ELR (cell line): ENCODE data around the gene MAU2.
A peak's percentile ranks its signal among the peaks of the same experiment; 100 is the strongest.

Source experiments
- DNase-seq: peaks from one replicate; pipeline ENCODE4 v3.0.0-alpha.2; 2015; ENCODE audit warnings: low read depth

MAU2 gene, protein sequence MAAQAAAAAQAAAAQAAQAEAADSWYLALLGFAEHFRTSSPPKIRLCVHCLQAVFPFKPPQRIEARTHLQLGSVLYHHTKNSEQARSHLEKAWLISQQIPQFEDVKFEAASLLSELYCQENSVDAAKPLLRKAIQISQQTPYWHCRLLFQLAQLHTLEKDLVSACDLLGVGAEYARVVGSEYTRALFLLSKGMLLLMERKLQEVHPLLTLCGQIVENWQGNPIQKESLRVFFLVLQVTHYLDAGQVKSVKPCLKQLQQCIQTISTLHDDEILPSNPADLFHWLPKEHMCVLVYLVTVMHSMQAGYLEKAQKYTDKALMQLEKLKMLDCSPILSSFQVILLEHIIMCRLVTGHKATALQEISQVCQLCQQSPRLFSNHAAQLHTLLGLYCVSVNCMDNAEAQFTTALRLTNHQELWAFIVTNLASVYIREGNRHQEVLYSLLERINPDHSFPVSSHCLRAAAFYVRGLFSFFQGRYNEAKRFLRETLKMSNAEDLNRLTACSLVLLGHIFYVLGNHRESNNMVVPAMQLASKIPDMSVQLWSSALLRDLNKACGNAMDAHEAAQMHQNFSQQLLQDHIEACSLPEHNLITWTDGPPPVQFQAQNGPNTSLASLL

DNA sequence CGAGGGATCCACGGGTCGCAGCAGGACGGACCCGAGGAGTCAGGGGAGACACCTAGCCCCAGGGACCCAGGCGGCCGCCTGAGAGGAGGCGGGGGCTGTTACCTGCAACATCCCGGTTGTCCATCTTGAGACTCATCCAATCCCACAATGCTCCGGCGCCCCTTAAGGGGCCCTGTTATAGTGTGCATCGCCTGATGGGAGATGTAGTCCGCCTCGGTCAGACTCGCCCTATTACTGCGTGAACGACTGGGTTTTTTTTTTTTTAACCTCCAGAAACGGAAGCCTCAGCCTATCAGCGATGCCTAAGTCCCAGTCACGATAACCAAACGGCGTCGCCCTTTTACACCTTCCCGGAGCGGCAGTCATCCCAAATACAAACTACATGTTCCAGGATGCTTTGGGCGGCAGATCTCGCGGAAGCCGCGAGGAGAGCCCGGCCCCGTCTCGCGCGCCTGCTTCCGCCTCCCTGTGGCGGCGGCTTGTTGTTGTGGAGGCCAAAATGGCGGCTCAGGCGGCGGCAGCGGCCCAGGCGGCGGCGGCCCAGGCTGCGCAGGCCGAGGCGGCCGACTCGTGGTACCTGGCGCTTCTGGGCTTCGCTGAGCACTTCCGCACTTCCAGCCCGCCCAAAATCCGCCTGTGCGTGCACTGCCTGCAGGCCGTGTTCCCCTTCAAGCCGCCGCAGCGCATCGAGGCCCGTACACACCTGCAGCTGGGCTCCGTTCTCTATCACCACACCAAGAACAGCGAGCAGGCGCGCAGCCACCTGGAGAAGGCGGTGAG, at the start of gene MAU2, which contains the start of gene SUGP1:
Gene MAU2 (plus strand): TSS at position 469 of the 780 bp plus-strand sequence. CDS start 31 bp downstream, at position 500.
Gene SUGP1 (minus strand): TSS at position 149 of the 780 bp plus-strand sequence. CDS start 13 bp downstream, at position 136.
- peak; percentile 95 for DNase-seq

DNA sequence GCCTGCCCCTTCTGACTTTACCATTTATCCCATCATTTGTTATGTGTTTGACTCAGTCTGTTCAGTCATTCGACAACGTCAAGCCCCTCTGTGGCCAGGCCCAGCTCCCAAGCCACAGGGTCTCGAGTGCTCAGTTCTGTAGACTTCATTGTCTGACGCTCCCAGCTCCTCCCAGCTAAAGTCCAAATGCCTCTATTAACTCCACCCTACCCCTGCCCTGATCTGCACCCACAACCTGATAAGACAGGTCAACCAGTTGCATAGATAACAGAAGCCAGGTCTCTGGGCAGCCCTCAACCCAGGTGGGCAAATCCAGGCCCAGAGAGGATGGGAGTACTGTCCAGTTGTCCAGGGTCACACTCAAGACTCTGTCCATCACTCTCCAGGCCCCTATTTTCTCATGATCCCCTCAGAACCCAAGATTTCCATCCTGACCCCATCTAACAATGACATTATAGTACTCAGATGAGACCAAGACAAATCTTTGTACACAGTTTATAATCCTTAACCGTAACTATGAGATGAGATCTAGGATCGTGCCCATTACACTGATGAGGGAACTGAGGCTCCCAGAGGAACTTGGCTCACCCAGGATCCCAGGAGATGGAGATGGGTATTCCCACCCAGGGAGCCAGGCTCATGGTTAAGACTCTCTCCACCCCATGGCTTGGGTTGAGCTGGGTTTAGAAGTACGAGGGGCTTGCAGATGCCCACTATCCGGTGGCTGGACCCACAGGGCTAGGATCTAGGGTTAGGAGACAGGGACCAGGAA, 48.6 kb upstream of the MAU2 start:
- no peak for DNase-seq

DNA sequence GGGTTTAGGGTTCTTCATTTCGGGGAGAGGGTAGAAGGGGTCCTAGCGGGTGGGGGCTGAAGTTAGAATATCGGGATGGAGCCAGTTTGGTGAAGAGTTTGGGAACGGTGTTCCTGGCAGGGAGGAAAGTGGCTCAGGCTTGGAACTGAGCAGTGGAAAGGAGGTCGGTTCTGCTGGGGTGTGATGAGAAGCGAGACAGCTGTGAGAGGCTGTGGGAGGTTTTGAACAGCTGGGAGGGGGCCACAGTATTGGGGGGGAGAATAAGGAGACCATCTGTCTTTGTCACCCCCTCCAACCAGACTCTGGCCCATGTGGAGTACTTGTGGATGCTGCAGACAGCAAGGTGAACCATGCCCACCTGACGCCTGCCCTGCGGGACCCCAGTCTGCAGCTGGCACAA, 46.5 kb upstream of the MAU2 start:
- DNase-seq, result no peak

DNA sequence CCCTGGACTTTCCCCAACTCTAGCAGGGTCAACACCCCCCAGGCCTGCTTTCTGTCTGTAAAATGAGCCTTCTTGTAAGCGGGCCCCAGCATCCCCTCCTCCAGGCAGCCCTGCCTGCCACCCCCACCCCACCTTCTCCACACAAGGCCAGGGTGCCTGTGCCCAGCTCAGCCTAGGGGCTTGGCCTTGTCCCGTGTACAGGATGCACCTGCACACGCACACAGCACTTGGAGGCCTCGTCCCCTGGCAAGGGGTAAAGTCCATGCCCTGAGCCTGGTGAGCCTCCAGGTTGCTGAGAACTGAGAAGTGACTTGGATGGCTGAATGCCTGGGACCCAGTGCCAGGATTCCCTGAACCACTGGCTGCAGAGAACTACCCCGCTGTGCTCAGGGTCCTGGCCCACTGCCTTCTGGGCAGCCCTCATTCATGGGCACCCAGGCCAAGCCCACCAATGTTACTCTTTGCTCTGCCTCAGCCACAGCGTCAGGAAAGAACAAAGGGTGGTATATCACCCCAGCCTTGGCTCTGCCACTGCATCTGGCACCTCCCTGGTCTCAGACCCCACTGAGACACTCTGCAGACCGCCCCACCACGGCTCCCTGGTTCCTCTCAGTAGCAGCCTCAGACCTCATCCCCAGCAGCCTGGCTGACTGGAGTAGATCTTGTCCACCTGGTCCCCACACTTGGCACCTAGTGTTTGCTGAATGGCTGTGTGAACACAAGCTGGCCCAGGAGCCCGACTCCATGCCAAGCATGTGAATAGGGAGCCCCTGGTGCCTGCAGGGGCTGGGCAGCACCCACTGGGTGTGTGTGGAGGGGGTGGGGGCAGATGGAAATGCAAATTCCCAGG, 45.7 kb upstream of the MAU2 start:
- DNase-seq, result no peak

DNA sequence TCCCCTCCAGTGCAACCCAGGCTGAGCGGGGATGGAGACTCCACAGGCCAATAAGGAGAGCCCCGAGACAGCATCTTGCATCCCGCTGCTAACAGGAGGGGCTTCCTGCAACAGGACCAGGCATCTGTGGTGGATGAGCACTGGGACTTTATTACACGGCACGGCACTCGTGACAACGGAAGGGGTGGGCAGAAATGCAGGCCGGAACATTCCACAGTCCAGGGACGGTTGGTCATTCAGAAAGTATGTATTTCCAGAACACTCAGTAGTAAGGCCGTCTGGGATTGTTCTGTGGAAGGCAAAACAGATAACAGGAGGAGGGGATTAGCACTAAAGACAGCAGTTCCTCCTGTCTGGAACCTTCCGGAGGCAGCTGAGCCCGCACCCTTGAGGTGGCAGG, 44.2 kb upstream of the MAU2 start:
- DNase-seq, result peak; percentile 49

DNA sequence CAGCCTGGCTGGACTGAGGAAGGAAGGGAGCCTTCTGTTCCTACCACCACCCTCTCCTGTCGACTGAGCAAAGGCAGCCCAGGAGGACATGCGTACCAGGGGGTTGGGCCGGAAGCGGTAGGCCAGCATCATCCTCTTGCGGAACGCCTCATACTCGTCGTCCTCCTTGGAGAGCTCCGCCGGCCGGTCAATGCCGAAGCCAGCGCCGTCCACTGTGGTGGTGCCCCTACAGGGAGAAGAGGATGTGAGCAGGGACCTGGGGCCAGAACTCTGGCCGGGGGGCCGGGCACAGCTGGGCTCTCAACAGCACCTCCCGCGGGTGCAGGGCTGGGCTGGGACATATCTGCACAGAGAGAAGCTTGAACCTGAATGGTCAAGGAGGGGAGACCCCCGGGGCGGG, 43.8 kb upstream of the MAU2 start:
- no peak for DNase-seq

DNA sequence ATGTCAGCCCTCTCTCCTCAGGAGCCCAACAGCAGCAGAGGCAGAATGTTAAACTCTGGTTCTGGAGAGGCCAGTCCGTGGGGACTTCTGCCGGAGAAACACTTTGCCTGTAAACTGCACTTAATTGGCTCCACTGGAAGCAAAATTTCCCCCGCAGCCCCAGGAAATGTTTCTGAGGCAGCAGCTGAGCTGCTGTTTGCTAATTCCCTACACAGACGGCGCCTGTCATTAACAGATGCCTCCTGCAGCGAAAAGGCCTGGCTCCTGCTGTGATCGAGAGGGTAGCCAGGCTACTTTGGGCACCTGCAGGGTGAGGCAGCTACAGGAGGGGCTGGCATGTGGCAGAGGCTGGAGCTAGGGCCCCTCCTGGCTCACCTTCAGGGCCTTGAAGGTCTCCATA, 42.3 kb upstream of the MAU2 start:
- DNase-seq, result no peak

DNA sequence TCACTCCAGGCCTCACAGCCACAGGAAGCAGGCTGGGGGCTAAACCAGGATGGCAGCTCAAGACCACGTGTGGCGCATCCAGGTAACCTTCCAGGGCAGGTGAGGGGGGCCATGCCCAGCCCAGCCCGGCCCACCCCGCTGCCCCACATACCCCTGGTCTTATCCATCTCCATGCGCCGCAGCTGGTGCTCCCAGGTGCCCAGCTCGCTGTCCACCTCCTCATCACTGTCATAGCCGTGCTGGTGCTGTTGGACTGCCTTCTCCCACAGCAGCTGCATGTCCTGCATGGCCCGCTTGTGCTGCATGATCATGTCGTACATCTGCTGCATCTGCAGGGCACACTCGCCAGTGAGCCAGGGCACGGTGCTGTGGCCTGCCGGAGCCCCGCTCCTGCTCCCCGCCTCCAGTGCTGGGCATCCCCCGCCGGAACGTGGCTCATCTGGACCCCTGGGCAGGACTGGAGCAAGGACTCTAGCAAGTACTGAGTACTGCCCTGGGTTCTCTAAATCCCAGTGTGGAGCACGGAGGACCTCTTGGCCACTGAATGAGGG, 41.5 kb upstream of the MAU2 start:
- DNase-seq, result no peak

DNA sequence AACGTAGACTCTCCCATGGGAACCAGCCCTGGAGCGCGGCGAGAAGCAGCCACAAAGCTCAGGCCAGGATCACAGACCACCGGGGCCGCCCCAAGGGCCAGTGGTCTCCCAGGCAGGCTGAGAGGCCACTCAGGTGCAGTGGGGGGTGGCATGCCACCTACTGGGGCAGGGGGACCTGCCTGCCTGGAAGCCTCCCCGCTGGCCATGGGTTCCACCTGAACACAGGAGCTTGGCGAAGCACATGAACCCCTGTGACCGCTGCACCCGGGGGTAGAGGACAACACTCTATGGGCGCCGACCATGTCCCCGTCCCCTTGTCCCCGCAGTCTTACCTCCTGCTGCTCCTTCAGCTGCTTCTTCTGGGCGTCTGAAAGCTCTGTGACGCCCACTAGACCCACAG, 40.8 kb upstream of the MAU2 start:
- no peak for DNase-seq

DNA sequence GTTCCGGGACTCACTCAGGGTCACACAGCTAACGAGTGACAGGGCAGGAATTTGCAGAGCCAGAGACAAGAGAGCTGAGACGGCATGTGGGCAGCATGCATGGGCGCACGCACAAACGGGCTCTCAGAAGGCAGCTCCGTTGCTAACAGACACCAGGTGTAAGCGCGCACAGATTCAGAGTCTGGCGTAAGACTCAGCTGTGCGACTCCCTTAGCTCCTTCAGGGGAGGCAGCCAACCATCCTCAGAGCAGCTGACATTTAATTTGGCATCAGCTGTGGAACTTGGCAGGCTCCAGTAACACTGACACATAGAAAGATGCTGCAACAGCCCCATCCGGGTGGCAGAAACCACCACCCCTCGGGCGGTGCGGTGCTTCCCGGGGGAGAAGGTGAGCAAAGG, 40.1 kb upstream of the MAU2 start:
- no peak for DNase-seq

DNA sequence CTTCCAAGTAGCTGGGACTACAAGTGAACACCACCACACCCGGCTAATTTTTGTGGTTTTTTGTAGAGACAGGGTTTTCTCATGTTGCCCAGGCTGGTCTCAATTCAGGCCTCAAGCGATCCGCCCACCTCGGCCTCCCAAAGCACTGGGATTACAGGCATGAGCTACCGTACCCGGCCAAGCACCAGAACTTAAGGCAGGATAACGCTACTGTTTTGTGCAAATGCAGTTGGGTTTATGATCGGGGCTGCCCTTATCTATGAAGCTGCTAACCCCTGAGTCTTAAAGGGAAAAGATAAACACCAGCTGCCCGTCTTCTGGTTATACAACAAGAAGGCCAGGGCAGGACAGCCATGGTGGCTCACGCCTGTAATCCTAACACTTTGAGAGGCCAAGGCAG, 34.9 kb upstream of the MAU2 start:
- no peak for DNase-seq

DNA sequence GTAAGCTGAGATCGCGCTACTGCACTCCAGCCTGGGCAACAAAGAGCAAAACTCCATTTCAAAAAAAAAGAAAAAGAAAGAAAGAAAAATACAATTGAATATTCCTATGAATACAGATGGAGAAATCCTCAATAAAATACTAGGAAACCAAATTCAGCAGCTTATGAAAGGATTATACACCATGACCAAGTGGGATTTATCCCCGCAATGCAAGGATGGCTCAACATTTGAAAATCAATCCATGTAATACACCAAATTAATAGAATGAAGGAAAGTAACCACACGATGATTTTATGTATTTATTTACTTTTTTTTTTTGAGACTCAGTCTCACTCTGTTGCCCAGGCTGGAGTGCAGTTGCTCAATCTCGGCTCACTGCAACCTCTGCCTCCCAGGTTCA, 28.0 kb upstream of the MAU2 start:
- no peak for DNase-seq

DNA sequence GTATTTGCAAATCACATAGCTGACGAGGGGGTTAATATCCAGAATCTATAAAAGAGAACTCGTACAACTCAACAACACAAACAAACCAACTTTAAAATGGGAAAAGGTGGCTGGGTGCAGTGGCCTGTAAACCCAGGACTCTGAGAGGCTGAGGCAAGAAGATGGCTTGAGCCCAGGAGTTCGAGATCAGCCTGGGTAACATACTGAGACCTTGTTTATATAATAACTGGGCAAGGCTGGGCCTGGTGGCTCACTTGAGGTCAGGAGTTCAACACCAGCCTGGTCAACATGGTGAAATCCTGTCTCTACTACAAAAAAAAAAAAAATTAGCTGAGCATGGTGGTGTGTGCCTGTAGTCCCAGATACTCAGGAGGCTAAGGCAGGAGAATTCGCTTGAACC, 25.7 kb upstream of the MAU2 start:
- no peak for DNase-seq

DNA sequence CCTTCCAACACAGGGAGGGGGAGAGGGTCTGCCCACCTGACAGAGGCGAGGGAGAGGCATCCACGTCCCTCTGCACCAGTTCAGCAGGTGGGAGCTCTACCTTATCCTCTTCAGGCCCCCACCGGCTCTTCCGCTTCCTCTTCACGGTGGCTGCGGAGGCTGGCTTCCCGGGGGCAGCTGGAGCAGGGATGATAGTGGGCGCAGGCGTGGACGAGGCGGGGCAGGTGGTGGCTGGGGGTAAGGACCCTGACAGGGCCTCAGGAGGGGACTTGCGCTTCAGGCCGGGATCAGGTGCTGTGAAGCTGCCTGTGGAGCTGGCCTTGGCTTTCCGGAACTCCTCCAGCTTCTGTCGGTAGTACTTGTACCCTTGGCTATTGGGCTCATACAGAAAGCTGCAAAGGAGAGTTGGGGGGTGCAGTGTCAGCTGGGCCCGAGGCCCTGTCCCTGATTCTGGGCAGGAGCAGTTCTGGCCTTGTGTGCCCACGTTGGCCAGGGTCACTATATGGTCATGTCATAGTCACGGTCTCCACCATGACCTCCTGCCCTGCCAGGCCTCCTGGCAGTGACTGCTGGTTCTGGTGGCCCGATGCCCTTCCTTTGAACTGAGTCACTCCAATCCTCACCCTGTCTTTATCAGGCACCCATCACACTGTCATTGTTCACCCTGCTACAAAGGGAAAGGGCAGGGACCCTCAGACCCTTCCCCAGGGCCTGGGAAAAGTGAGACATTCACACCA, 23.5 kb upstream of the MAU2 start:
- no peak for DNase-seq

DNA sequence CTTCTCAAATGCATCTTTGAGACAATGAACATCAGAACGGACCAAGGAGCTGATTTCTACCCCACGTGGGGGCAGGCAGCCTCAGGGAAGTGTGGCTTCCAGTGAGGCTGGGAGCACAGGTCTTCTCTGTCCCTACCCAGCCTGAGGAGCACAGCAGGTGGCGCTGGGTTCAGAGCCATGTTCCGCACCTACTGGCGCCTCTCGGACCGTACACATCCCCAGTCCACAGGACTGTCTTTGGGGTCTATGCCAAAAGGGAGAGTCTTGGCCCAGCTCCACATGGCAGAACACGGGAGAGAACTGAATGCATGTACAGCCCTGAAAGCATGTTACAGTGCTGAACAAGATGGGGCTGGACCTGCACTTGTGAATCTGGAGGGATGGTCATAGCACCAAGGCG, 22.9 kb upstream of the MAU2 start:
- no peak for DNase-seq

DNA sequence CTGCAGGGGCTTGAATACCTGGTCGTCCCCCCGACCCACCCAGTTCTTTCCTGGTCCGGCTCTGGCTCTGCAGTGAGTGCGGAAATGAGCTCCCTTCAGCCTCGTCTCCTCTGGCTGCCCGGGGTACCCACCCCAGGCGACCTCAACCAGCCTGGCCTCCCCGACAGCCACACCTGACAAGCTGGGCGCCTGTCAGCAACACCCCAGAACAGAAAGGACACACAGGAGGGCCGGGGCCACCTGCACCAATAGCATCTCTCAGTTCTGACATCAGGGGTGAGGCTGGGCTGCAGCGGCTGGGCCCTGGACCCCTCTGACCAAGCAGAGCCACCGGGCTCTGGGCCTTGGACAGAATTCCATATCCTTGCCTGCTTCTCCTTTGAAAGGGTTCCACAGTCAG, 20.0 kb upstream of the MAU2 start:
- DNase-seq, result no peak

DNA sequence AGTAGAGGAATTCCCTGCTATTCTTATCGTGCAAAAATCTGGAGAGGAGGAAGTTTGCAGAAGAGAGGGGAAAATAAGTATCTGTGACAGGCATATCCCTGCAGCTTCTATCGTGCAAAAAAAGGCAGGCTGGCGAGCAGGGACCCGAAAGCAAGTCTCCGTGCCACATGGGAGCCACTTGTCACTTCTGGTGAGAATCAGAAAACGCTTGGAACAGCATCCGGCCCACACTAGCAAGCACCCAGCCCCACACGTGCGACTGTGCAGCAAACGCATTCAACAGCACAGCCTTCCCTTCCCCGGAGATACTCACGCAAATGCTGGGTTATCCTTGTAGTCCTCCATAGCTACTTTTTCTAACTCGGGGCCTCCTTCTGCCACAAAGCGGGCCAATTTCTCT, 17.2 kb upstream of the MAU2 start:
- DNase-seq, result no peak

DNA sequence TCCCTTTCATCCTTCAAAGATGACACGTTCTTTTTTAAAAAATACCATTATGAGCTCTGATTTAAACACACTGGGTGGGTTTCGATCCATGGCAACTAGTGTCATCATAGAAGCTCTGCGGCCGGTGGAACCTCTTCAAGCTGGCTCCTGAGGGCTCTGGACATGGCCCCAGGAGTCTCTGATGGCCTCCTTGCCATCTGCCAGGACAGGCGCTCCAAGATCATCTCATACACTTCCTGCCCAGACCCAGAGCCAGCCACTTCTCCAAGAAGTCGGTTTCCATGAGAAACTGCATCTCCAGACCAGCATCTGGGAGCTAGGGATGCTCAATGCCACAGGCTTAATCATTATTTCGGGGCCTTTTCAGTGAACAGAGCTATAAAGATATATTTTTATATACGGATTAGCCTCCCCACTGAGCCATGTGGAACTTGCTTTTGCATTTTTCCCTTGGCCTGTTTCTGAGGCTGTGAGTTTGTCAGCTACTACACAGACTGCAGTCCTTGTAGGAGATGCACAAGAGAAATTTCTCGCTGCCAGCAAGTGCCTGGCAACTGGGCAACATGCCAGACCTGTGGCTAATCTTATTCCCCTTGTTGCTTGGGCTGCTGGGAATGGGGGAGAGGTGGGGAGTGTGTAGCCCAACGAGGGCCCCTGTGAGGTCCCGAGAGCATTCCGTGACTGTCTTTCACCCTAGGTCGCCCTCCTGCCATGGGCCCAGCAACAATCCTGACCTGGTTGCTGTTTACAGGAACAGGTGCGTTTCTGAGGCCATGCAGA, 16.3 kb upstream of the MAU2 start:
- no peak for DNase-seq

DNA sequence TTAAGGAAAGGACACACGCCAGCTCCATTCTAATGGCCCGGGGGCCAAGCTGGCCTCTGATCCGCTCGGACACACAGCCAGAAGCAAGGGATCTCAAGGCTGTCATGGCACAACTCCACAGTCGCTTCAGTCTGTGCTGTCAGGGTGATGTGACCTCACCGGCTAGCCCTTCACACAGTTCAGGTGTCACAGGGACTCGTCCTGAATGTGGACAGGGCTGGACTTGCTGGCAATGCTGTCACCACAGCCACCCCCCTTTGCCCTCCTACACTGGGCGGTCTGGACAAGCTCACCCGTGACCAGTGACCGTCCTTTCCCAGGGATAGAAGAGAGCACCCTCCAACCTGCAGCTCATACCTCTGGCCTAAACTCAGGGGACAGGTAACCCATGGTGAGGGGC, 15.6 kb upstream of the MAU2 start:
- DNase-seq, result no peak
